B cell (primary cell): ENCODE results near the gene TOR1AIP2. TPM values are rescaled to one million over a fixed set of nuclear protein-coding genes. Genes with fewer than 3 reads are reported as not detected.
A peak's percentile ranks its signal among the peaks of the same experiment; 100 is the strongest.

Source experiments
- ATAC-seq: fragments of 200-7000 bp; cut with Tn5 transposase; one replicate; pipeline ENCODE4 v1.10.0; 2021; ENCODE audit warnings: low read depth, mild to moderate bottlenecking, moderate number of reproducible peaks, moderate library complexity
- CTCF ChIA-PET: fragments of 350-600 bp; sonication (Branson Sonifier 250); formaldehyde crosslinking; loops from one replicate; lab custom pipeline; 2021; ENCODE audit warnings: antibody characterized with exemption, inconsistent platforms; lab: Charles Lee
- POLR2A ChIA-PET: fragments of 350-600 bp; sonication (Branson Sonifier 250); formaldehyde crosslinking; loops from one replicate; lab custom pipeline; 2021; ENCODE audit warnings: antibody characterized with exemption; lab: Charles Lee
- DNase-seq: peaks from one replicate; pipeline ENCODE4 v3.0.0; 2013
- H2AFZ ChIP-seq: 2 replicates; pipeline ENCODE4 v1.6.1; 2012; ENCODE audit warnings: mild to moderate bottlenecking, low read depth, low read length; ENCODE audit not compliant: insufficient read depth, poor library complexity, severe bottlenecking
- H3K27ac ChIP-seq, 2 donors: 1 replicate in 1 of 2; 2 replicates in 1 of 2; pipeline ENCODE4 v1.5.1; 2012 to 2013; ENCODE audit warnings: low read length in 2 of 2, mild to moderate bottlenecking in 2 of 2, moderate library complexity in 1 of 2
- H3K27me3 ChIP-seq, 4 experiments: fragments of 200-600 bp in 1 of 4; sonication (generic) in 1 of 4; replicated peaks in 1 of 4; 1 replicate in 2 of 4; 2 replicates in 2 of 4; pipeline versions ENCODE4 v1.6.1 to v1.7.0; 2013 to 2016; ENCODE audit warnings: low read length in 3 of 4, mild to moderate bottlenecking in 2 of 4, mixed read lengths in 1 of 4, moderate library complexity in 1 of 4; ENCODE audit not compliant: insufficient read depth in 4 of 4, control insufficient read depth in 3 of 4; ENCODE audit errors: control extremely low read depth in 1 of 4
- H3K36me3 ChIP-seq, 2 experiments: replicated peaks in 1 of 2; 1 replicate in 1 of 2; 2 replicates in 1 of 2; pipeline versions ENCODE4 v1.6.1 to v1.7.1; 2013; ENCODE audit warnings: low read length in 1 of 2; ENCODE audit not compliant: insufficient read depth in 2 of 2, control insufficient read depth in 1 of 2; ENCODE audit errors: control extremely low read depth in 1 of 2, extremely low read depth in 1 of 2
- H3K4me1 ChIP-seq, 2 donors: fragments of 200-600 bp in 1 of 2; sonication (generic) in 1 of 2; 1 replicate in 1 of 2; 2 replicates in 1 of 2; pipeline versions ENCODE4 v1.5.1 to v1.6.1; 2013 to 2017; ENCODE audit warnings: low read length in 2 of 2; ENCODE audit not compliant: control insufficient read depth in 2 of 2, insufficient read depth in 2 of 2
- H3K4me2 ChIP-seq: replicated peaks from 2 replicates; pipeline ENCODE3; 2012; ENCODE audit warnings: mild to moderate bottlenecking, low read depth, low read length; ENCODE audit not compliant: poor library complexity, severe bottlenecking
- H3K4me3 ChIP-seq, 5 experiments: fragments of 200-600 bp in 1 of 5; sonication (generic) in 1 of 5; 1 replicate in 3 of 5; 2 replicates in 2 of 5; pipeline versions ENCODE4 v1.5.1 to v1.7.0; 2011 to 2016; ENCODE audit warnings: low read length in 4 of 5, mild to moderate bottlenecking in 4 of 5, low read depth in 2 of 5, control low read depth in 1 of 5, moderate library complexity in 1 of 5; ENCODE audit not compliant: insufficient read depth in 1 of 5; ENCODE audit errors: control extremely low read depth in 1 of 5, extremely low read depth in 1 of 5
- H3K79me2 ChIP-seq: fragments of 200-600 bp; sonication (generic); one replicate; pipeline ENCODE4 v1.6.0; 2016; ENCODE audit warnings: low read length; ENCODE audit not compliant: control insufficient read depth, insufficient read depth
- H3K9ac ChIP-seq: fragments of 200-600 bp; sonication (generic); 2 replicates; pipeline ENCODE4 v1.6.1; 2017; ENCODE audit warnings: mild to moderate bottlenecking, low read length, moderate library complexity
- H3K9me3 ChIP-seq, 3 donors: one replicate each; pipeline versions ENCODE4 v1.6.1 to v1.7.1; 2013; ENCODE audit warnings: low read length in 2 of 3; ENCODE audit not compliant: control insufficient read depth in 2 of 3, insufficient read depth in 1 of 3; ENCODE audit errors: control extremely low read depth in 1 of 3
- H4K20me1 ChIP-seq: 2 replicates; pipeline ENCODE4 v1.6.0; 2012; ENCODE audit warnings: mild to moderate bottlenecking, low read length; ENCODE audit not compliant: insufficient read depth, control insufficient read depth, poor library complexity, severe bottlenecking
- H3K27ac Mint-ChIP-seq: one replicate; pipeline ENCODE4 v1.8.0; 2021; ENCODE audit warnings: mixed read lengths
- H3K27me3 Mint-ChIP-seq: one replicate; pipeline ENCODE4 v1.8.0; 2021; ENCODE audit warnings: mixed read lengths
- H3K4me1 Mint-ChIP-seq: one replicate; pipeline ENCODE4 v1.8.0; 2021; ENCODE audit warnings: mixed read lengths
- H3K4me3 Mint-ChIP-seq: one replicate; pipeline ENCODE4 v1.8.0; 2021; ENCODE audit warnings: mixed read lengths
- H3K9me3 Mint-ChIP-seq: one replicate; pipeline ENCODE4 v1.8.0; 2022; ENCODE audit warnings: mixed read lengths; ENCODE audit not compliant: insufficient read depth
- CTCF ChIP-seq: fragments of 200-600 bp; IDR thresholded peaks from one replicate; pipeline ENCODE4 v1.8.0; 2022; ENCODE audit warnings: antibody characterized with exemption, mild to moderate bottlenecking
- EZH2 ChIP-seq: IDR thresholded peaks from 2 replicates; pipeline ENCODE4 v1.6.1; 2012; ENCODE audit warnings: borderline replicate concordance, low read depth, mild to moderate bottlenecking, moderate library complexity, low read length; ENCODE audit not compliant: insufficient read depth, poor library complexity, severe bottlenecking
- WGBS: methylation state at CpG from one replicate; pipeline ENCODE4 v1.1.5; 2013; ENCODE audit warnings: missing lambda C conversion rate; ENCODE audit not compliant: insufficient coverage; 5-methylcytosine and 5-hydroxymethylcytosine counted together
- intact Hi-C: fragments of 100-400 bp; cut with micrococcal nuclease; formaldehyde crosslinking; loops from one replicate; pipeline ENCODE4 v1.10.0; 2022
- polyA plus RNA-seq: library from polyadenylated mRNA; depleted of rRNA; stranded (reverse); fragments of >200 nt; gene quantifications from 2 replicates; pipeline ENCODE4 v1.2.3, GENCODE V29; 2012
- total RNA-seq, 2 donors: library from RNA; stranded (reverse); fragments of 120-200 nt in 1 of 2; gene quantifications; 1 replicate in 1 of 2; 2 replicates in 1 of 2; pipeline versions ENCODE4 v1.2.3 to v1.2.4, GENCODE V29; 2013 to 2022

The TOR1AIP2 gene
- total and polyA plus RNA-seq, 2 donors (not counting 1 experiment from before 2014, with no cell fraction given), result 13.6 to 54.4 TPM

GRCh38 chr1:179881642-179882252 lies 4.1 kb upstream of the TOR1AIP2 start:
- no peaks in the 10 kb centered on the region for H3K9me3 ChIP-seq
- no peaks in the 10 kb centered on the region for H3K27me3 ChIP-seq
- peak overlapping the region; percentile 99 to 100 for H3K27ac ChIP-seq
- intact Hi-C loops, result loop anchor here (1.0 to 10.0 kb wide), 8 partner anchors 73 to 1207 kb away; partner anchors contain the start of genes ACBD6, AXDND1, CEP350 and FAM20B
- Mint-ChIP-seq H3K4me1 (peaks cover 49% of the 10 kb centered on the region), H3K27me3 (no peaks in the 10 kb centered on the region), H3K27ac (peak overlapping the region; percentile 100), H3K4me3 (peak overlapping the region; percentile 99), H3K9me3 (no peaks in the 10 kb centered on the region)
- peaks cover 26 to 38% of the 10 kb centered on the region in 2 donors for H3K4me1 ChIP-seq
- peak overlapping the region; percentile 100 for H3K9ac ChIP-seq
- H3K36me3 ChIP-seq, result peaks cover 11 to 20% of the 10 kb centered on the region in 2 experiments
- ChIA-PET CTCF (interaction anchor here (2.3 kb wide), 1 partner anchor 72 kb away, joined by 25 read pairs; the partner anchor contains the start of gene CEP350), POLR2A (interaction anchor here (2.1 to 2.7 kb wide), 2 partner anchors 72 to 273 kb away, joined by 18 to 31 read pairs; partner anchors contain the start of genes CEP350 and QSOX1)
- DNase-seq, result no peak
- no peak for TF ChIP-seq CTCF
- TF ChIP-seq EZH2, result no peak
- ATAC-seq, result no peak
- no peaks in the 10 kb centered on the region for H4K20me1 ChIP-seq
- peak overlapping the region; percentile 78 to 96 (median 92) for H3K4me3 ChIP-seq
- H3K79me2 ChIP-seq, result peaks cover 55% of the 10 kb centered on the region
- peak overlapping the region; percentile 78 for H3K4me2 ChIP-seq
- 0% methylated on average over 18 of the region's 22 CpGs for WGBS
- peak overlapping the region; percentile 90 for H2AFZ ChIP-seq

DNA sequence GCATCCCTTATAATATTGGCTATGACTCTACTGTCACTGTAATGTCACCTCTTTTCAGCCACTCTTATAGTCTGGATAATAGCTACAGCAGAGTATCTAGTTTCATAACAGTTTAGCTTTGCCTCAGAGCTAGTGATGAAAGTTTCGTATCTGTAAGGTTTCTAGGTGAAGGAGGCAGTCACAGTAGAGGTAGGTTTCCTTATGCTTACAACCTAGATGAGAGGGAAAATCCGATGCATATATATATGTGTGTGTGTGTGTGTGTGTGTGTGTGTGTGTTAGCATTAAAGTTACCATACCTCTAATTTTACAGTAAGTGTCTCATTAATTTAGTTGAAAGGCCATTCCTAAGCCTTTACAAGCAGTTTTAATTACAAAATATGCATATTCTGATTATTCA lies 2.2 kb upstream of the TOR1AIP2 start:
- peaks cover 50% of the 10 kb centered on the region for H3K4me1 Mint-ChIP-seq
- H4K20me1 ChIP-seq, result no peaks in the 10 kb centered on the region

More for the DNA sequence above, 2.2 kb upstream of the TOR1AIP2 start:
- peaks cover 58% of the 10 kb centered on the region for H3K79me2 ChIP-seq
- intact Hi-C loops, result loop anchor here (5.0 to 10.0 kb wide), 3 partner anchors 515 to 985 kb away; partner anchors contain the start of genes AXDND1 and TOR3A
- Mint-ChIP-seq H3K27me3 (no peaks in the 10 kb centered on the region), H3K4me3 (peak overlapping the region; percentile 34), H3K27ac (no peak overlapping the region), H3K9me3 (no peaks in the 10 kb centered on the region)
- H3K9me3 ChIP-seq, result no peaks in the 10 kb centered on the region
- TF ChIP-seq CTCF, result no peak
- TF ChIP-seq EZH2, result no peak
- H3K27ac ChIP-seq, result no peak overlapping the region
- H3K4me2 ChIP-seq, result no peak overlapping the region
- ChIA-PET CTCF (interaction anchor here (1.4 to 1.8 kb wide), 2 partner anchors 12 to 299 kb away, joined by 5 to 6 read pairs; no protein-coding TSS in a partner anchor), POLR2A (interaction anchor here (1.4 kb wide), 1 partner anchor 75 kb away, joined by 5 read pairs; the partner anchor contains the start of gene CEP350)
- peaks cover 2% of the 10 kb centered on the region in 2 experiments for H3K36me3 ChIP-seq
- H3K9ac ChIP-seq, result no peak overlapping the region
- DNase-seq, result no peak
- ATAC-seq, result no peak
- H3K4me1 ChIP-seq, result peaks cover 29 to 31% of the 10 kb centered on the region in 2 donors
- H3K27me3 ChIP-seq, result no peaks in the 10 kb centered on the region
- no CpG with 5 or more reads among the region's 2 CpGs for WGBS
- no peak overlapping the region for H2AFZ ChIP-seq
- H3K4me3 ChIP-seq, result no peak overlapping the region
